Hepatocyte (in vitro differentiated cells): ENCODE data around the gene SOX13.

Source experiments
- CTCF ChIP-seq: fragments of 200-600 bp; sonication (generic); IDR thresholded peaks from 2 replicates; pipeline ENCODE4 v1.5.1; 2016; ENCODE audit warnings: antibody characterized with exemption, mild to moderate bottlenecking; ENCODE audit not compliant: poor library complexity
- EZH2 ChIP-seq: fragments of 200-600 bp; sonication (generic); IDR thresholded peaks from 2 replicates; pipeline ENCODE4 v1.6.1; 2016; ENCODE audit warnings: antibody characterized with exemption, mild to moderate bottlenecking, borderline replicate concordance
- EZH2phosphoT487 ChIP-seq: fragments of 200-600 bp; sonication (generic); IDR thresholded peaks from one replicate; pipeline ENCODE4 v1.6.1; 2018; ENCODE audit warnings: antibody characterized with exemption, mild to moderate bottlenecking, low read depth, moderate library complexity; ENCODE audit not compliant: unreplicated experiment, severe bottlenecking

DNA sequence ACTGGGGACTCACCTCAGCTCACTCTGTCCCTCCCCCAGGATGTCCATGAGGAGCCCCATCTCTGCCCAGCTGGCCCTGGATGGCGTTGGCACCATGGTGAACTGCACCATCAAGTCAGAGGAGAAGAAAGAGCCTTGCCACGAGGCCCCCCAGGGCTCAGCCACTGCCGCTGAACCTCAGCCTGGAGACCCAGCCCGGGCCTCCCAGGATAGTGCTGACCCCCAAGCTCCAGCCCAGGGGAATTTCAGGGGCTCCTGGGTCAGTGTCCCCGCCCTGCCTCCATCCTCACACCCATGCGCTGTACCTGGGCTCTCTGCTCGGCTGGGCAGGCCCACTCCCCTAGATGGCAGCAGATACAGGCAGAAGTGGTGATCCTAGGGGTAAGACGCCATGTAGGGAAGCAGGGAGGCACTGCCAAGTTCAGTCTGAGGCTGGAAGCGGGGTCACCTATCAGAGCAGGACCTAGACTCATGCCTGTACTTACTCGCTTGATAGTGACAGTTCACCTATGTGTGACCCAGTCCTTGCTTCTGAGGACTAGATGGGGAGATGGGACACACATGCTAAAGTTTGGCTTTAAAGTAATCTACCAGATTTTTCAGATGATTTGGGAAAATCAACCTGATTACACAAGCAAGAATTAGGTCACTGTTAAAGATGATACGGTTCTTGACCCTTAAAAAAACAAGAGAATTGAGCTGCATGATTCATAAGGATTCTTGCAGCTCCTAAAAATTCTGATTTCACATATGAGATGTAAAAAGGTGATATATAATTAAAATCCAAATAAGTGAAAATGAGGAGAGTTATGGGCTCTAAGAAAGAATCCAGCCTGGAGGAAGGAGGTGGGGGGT lies 40.2 kb downstream of the SOX13 start:
- TF ChIP-seq CTCF (no peak), EZH2phosphoT487 (no peak), EZH2 (no peak)
